ENCODE results near the gene ALKBH6. TPM values are rescaled to one million over a fixed set of nuclear protein-coding genes. Genes with fewer than 3 reads are reported as not detected.

Gene ALKBH6
- total RNA-seq, 6 experiments from 2014 or later = 25.3 to 31.5 (median 28.5) TPM

- Mint-ChIP-seq H3K27ac (no peak overlapping the region), H3K36me3 (ENCODE audit: low read depth) (0 out of 2 replicates have a peak, but pooled peaks cover 4% of the 10 kb centered on the region), H3K9me3 (no peaks in the 10 kb centered on the region), H3K4me1 (ENCODE audit: low read depth) (peaks cover 13% of the 10 kb centered on the region), H3K27me3 (ENCODE audit: insufficient read depth) (no peaks in the 10 kb centered on the region; the same call in 1 of the 2 replicates), H3K4me3 (no peak overlapping the region)
- no peak for DNase-seq
- TF ChIP-seq CTCF (IDR thresholded peaks at IDR 0.05) = no peak
Measured at GRCh38 chr19:36003284-36003683, 10.7 kb downstream of the ALKBH6 start.

- Mint-ChIP-seq H3K9me3 (no peaks in the 10 kb centered on the region), H3K27ac (no peak overlapping the region), H3K4me1 (ENCODE audit: low read depth) (peaks cover 23% of the 10 kb centered on the region), H3K27me3 (ENCODE audit: insufficient read depth) (no peaks in the 10 kb centered on the region; the same call in 1 of the 2 replicates), H3K4me3 (no peak overlapping the region), H3K36me3 (ENCODE audit: low read depth) (peaks cover 7% of the 10 kb centered on the region; the same call in 1 of the 2 replicates)
- DNase-seq = no peak
- TF ChIP-seq CTCF (IDR thresholded peaks at IDR 0.05) = no peak
Measured at GRCh38 chr19:36001605-36002004, 12.4 kb downstream of the ALKBH6 start.

- peaks cover 9% of the 10 kb centered on the region; the same call in 1 of the 2 replicates for H3K36me3 Mint-ChIP-seq (ENCODE audit: low read depth)
- 0 out of 2 replicates have a peak, but pooled peaks have one; percentile 8 for TF ChIP-seq CTCF (IDR thresholded peaks at IDR 0.05)
- no peak for DNase-seq
- no peaks in the 10 kb centered on the region for H3K9me3 Mint-ChIP-seq
- H3K4me1 Mint-ChIP-seq (ENCODE audit: low read depth) = peaks cover 39% of the 10 kb centered on the region
- H3K27ac Mint-ChIP-seq = peak overlapping the region; percentile 21; the same call in 1 of the 2 replicates
- peaks cover 2% of the 10 kb centered on the region for H3K27me3 Mint-ChIP-seq (ENCODE audit: insufficient read depth)
- H3K4me3 Mint-ChIP-seq = peak overlapping the region; percentile 91
Measured at GRCh38 chr19:35996777-35997176, 17.2 kb downstream of the ALKBH6 start.

GRCh38 chr19:35995048-35995993 is 18.7 kb downstream of the ALKBH6 start, which contains the start of gene SDHAF1:
Gene SDHAF1, plus strand, starts transcription at chr19:35995188. Its CDS starts 87 bp downstream, at chr19:35995275.
- Mint-ChIP-seq H3K4me3 (peak within 1 kb of the TSS; percentile 91), H3K4me1 (ENCODE audit: low read depth) (peaks cover 39% of the 10 kb centered on the region), H3K9me3 (no peaks in the 10 kb centered on the region), H3K27me3 (ENCODE audit: insufficient read depth) (peaks cover 6% of the 10 kb centered on the region), H3K27ac (peak within 1 kb of the TSS; percentile 83), H3K36me3 (ENCODE audit: low read depth) (peaks cover 4% of the 10 kb centered on the region; the same call in 1 of the 2 replicates)
- no peak; the same call in 1 of the 2 replicates for TF ChIP-seq CTCF (IDR thresholded peaks at IDR 0.05)
- DNase-seq = peak; percentile 89

GRCh38 chr19:35993923-35994598 is 20.0 kb downstream of the ALKBH6 start:
- no peak for DNase-seq
- 0 out of 2 replicates have a peak, but pooled peaks cover 2% of the 10 kb centered on the region for H3K9me3 Mint-ChIP-seq

More at GRCh38 chr19:35993923-35994598, 20.0 kb downstream of the ALKBH6 start:
- Mint-ChIP-seq H3K4me3 (peak overlapping the region; percentile 47; the same call in 1 of the 2 replicates), H3K36me3 (ENCODE audit: low read depth) (peaks cover 4% of the 10 kb centered on the region; the same call in 1 of the 2 replicates), H3K27me3 (ENCODE audit: insufficient read depth) (peaks cover 13% of the 10 kb centered on the region), H3K4me1 (ENCODE audit: low read depth) (peaks cover 29% of the 10 kb centered on the region), H3K27ac (peak overlapping the region; percentile 18; the same call in 1 of the 2 replicates)
- TF ChIP-seq CTCF (IDR thresholded peaks at IDR 0.05) = no peak
